Brain microvascular endothelial cell (primary cell): ENCODE measurements around the gene CNGA1.

ENCODE experiments used
- DNase-seq: peaks from one replicate; pipeline ENCODE4 v3.0.0-alpha.2; 2020
- H3K27ac ChIP-seq: fragments of 250-450 bp; sonication (Bioruptor Pico); 2 replicates; pipeline ENCODE4 v1.5.1; 2020; ENCODE audit warnings: mild to moderate bottlenecking, moderate library complexity
- H3K27me3 ChIP-seq: fragments of 250-450 bp; sonication (Bioruptor Pico); replicated peaks from 2 replicates; pipeline ENCODE4 v1.5.1; 2020; ENCODE audit warnings: mild to moderate bottlenecking
- H3K36me3 ChIP-seq: fragments of 250-450 bp; sonication (Bioruptor Pico); replicated peaks from 2 replicates; pipeline ENCODE4 v1.5.1; 2020; ENCODE audit warnings: mild to moderate bottlenecking
- H3K4me3 ChIP-seq: 2 replicates; pipeline ENCODE4 v1.5.1; 2011; ENCODE audit warnings: low read depth, mild to moderate bottlenecking, control low read depth, low read length, moderate library complexity
- CTCF ChIP-seq: IDR thresholded peaks from 2 replicates; pipeline ENCODE4 v1.5.1; 2011; ENCODE audit warnings: low read depth, mild to moderate bottlenecking, moderate library complexity, low read length, control low read depth, inconsistent platforms; ENCODE audit errors: missing control alignments
- in situ Hi-C: cut with HindIII; loops from 2 replicates; pipeline ENCODE4 v1.10.0; 2017; ENCODE audit warnings: low sequenced_read_pairs, low pct_ligation_motif_present

CNGA1 gene

GRCh38 chr4:47915378-47915777, 101.1 kb downstream of the CNGA1 start:
- no peaks in the 10 kb centered on the region for H3K27me3 ChIP-seq
- no peak for TF ChIP-seq CTCF
- no peak overlapping the region for H3K4me3 ChIP-seq
- H3K27ac ChIP-seq = no peak overlapping the region
- DNase-seq = no peak
- H3K36me3 ChIP-seq = peaks cover 2% of the 10 kb centered on the region
- in situ Hi-C loops = no loop called here

- DNase-seq = no peak
- Histone ChIP-seq H3K27ac (no peak overlapping the region), H3K36me3 (peaks cover 7% of the 10 kb centered on the region), H3K4me3 (peak overlapping the region; percentile 90), H3K27me3 (no peaks in the 10 kb centered on the region)
- in situ Hi-C loops = no loop called here
- no peak for TF ChIP-seq CTCF
Observed at GRCh38 chr4:47914926-47915237, 101.6 kb downstream of the CNGA1 start.

GRCh38 chr4:47914220-47914925, 102.1 kb downstream of the CNGA1 start, which contains the start of gene NFXL1:
TSS of gene NFXL1 (minus strand) at chr4:47914583. CDS start at chr4:47914203, 380 bp downstream.
- in situ Hi-C loops = no loop called here
- no peak for TF ChIP-seq CTCF
- peak within 1 kb of the TSS; percentile 75 for H3K27ac ChIP-seq
- peak within 1 kb of the TSS; percentile 90 for H3K4me3 ChIP-seq
- DNase-seq = peak; percentile 97
- H3K27me3 ChIP-seq = no peaks in the 10 kb centered on the region
- H3K36me3 ChIP-seq = peaks cover 8% of the 10 kb centered on the region

- Histone ChIP-seq H3K27ac (peak overlapping the region; percentile 75), H3K27me3 (no peaks in the 10 kb centered on the region), H3K4me3 (peak overlapping the region; percentile 90), H3K36me3 (peaks cover 11% of the 10 kb centered on the region)
- in situ Hi-C loops = no loop called here
- no peak for TF ChIP-seq CTCF
- no peak for DNase-seq
Observed at GRCh38 chr4:47913861-47914219, 102.6 kb downstream of the CNGA1 start.

GRCh38 chr4:47913330-47913729, 103.2 kb downstream of the CNGA1 start:
- peak overlapping the region; percentile 90 for H3K4me3 ChIP-seq
- in situ Hi-C loops = no loop called here
- H3K36me3 ChIP-seq = peaks cover 11% of the 10 kb centered on the region
- H3K27me3 ChIP-seq = no peaks in the 10 kb centered on the region
- TF ChIP-seq CTCF = no peak
- no peak overlapping the region for H3K27ac ChIP-seq
- peak; percentile 12 for DNase-seq

GRCh38 chr4:47907089-47907646, 109.3 kb downstream of the CNGA1 start:
- Histone ChIP-seq H3K27ac (no peak overlapping the region), H3K27me3 (no peaks in the 10 kb centered on the region), H3K36me3 (peaks cover 19% of the 10 kb centered on the region), H3K4me3 (no peak overlapping the region)
- TF ChIP-seq CTCF = no peak
- DNase-seq = no peak
- in situ Hi-C loops = no loop called here
